ENCODE measurements around the gene ATP5PO. TPM values are rescaled to one million over a fixed set of nuclear protein-coding genes. Genes with fewer than 3 reads are reported as not detected.
"Not testable (repeated sequence)": the region's sequence is repeated elsewhere in the genome, so short reads cannot be mapped to it uniquely, and the experiment has no call there.

ATP5PO gene
- total RNA-seq, 1 donor from 2014 or later = 203 TPM

- intact Hi-C loops (cut with micrococcal nuclease) = loop anchor here (10.0 kb wide), 1 partner anchor 252 kb away; no protein-coding TSS in a partner anchor
These were observed 26.8 kb upstream of the ATP5PO start for GRCh38 chr21:33942426-33942825.

GRCh38 chr21:33940881-33941245 lies 25.3 kb upstream of the ATP5PO start:
- intact Hi-C loops (cut with micrococcal nuclease) = loop anchor here (10.0 kb wide), 1 partner anchor 254 kb away; no protein-coding TSS in a partner anchor

DNA sequence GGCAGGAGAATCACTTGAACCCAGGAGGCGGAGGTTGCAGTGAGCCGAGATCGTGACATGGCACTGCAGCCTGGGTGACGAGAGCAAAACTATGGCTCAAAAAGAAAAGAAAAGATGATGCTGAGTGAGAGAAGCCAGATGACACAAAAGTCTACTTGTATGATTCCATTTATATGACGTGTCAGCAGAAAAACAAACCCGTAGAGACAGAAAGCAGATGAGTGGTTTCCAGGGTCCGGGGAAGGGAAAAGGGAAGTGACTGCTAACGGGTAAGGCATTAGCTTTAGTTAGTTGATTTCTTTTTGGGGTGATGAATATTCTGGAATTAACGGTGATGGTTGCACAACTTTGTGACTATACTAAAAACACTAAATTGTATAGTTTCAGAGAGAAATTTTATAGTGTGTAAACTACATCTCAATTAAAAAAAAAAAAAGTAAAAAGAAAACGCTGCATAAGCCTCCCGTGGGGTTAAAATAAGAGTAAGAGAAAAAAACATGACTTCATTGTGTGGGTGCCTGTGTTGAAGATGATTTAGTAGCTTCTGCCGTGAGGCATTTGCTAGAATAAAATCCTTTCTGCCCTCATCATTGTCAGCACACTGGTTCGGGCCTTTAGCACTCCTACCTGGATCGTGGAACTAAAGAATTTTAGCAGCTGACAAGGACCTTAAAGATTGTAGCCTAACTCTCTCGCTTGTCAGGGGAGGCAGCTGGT lies 24.7 kb upstream of the ATP5PO start:
- intact Hi-C loops (cut with micrococcal nuclease) = loop anchor here (10.0 kb wide), 1 partner anchor 254 kb away; no protein-coding TSS in a partner anchor

DNA sequence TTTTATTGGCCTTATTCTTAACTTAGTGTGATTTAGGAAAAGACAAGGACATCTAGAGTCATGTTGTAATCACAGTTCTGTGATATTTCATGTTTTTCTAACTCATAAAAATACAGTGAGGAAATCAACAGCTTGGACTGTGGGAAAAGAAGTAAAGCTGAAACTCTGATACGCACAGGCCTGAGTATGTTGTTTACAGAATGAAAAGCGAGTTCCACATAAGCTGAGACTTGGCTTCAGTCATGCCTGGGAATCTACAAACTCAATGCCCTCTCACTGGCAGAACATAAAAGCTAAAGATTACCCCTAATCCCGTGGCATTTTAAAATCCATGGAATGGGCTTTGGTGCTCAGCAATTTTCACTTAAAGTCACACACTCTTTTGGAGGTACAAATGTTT lies 23.6 kb upstream of the ATP5PO start:
- intact Hi-C loops (cut with micrococcal nuclease) = loop anchor here (5.0 kb wide), 1 partner anchor 38 kb away; no protein-coding TSS in a partner anchor

DNA sequence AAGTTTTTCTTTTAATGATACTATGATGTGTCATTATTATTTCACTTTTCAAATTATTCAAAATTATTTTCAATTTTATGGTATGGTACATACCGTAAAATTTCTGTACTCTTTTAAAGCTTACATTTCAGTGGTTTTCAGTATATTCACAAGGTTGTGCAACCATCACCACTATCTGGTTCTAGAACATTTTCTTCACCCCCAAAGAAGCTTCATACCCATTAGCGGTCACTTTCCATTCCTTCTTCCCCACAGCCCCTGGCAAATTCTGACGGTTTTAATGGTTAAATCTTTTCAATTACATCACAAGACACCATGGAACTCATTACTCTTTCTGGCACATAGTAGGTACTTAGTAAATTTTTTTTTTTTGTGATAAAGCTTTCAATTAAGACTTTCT lies 22.8 kb upstream of the ATP5PO start:
- intact Hi-C loops (cut with micrococcal nuclease) = loop anchor here (5.0 kb wide), 1 partner anchor 39 kb away; no protein-coding TSS in a partner anchor

DNA sequence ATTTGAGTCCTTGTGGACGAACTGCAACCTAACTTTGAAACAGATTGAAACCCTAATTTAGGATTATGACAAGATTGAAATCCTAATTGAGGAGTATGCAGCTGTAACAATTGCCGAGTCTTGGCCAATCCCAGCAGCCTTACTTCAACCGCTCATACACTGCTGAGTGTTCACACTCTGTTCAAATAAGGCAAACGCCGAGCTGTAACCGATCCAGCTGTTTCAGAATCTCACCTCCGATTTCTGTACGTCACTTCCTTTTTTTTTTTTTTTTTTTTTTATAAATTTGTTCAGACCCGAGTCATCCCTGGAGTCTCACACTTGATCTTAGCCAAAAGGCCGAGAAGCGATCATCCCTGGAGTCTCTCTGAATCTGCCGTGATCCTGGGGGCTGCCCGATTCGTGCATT lies 22.3 kb upstream of the ATP5PO start:
- intact Hi-C loops (cut with micrococcal nuclease) = loop anchor here (5.0 kb wide), 1 partner anchor 39 kb away; no protein-coding TSS in a partner anchor

DNA sequence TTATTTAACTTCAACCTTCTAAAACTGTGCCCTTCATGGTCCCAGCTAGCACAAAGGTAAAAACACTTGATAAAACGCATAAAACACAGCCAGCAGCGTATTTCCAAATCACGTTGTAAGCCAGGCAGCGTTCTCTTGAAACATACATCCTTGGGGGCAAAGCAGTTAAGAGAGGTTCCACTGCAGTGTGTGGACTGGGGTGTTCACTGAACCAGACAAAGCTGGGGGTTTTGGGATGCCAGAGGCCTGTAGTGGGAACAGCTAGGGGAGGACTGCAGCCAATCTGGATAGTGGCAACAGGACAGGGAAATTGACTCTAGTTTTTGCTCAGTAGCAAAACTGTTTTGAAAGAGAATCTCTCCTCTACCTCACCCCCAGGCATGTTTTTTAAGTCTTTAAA lies 21.5 kb upstream of the ATP5PO start:
- intact Hi-C loops (cut with micrococcal nuclease) = loop anchor here (5.0 kb wide), 1 partner anchor 40 kb away; no protein-coding TSS in a partner anchor

- intact Hi-C loops (cut with micrococcal nuclease) = loop anchor here (5.0 kb wide), 1 partner anchor 41 kb away; no protein-coding TSS in a partner anchor
These were observed 20.9 kb upstream of the ATP5PO start for GRCh38 chr21:33936301-33937038.

DNA sequence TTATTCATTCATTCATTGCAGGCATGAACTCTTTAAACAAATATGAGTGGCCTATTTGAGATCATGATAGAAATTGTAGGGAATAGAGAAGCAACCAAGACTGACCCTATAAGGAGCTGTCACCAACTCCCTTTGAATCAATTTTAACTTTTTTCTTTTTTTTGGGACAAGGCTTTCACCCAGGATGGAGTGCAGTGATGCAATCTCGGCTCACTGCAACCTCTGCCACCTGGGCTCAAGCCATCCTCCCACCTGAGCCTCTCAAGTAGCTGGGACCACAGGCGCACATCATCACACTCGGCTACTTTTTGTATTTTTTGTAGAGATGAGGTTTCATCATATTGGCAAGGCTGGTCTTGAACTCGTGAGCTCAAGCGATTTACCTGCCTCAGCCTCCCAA lies 17.1 kb upstream of the ATP5PO start:
- intact Hi-C loops (cut with micrococcal nuclease) = no loop called here

GRCh38 chr21:33931799-33932390 lies 16.3 kb upstream of the ATP5PO start:
- intact Hi-C loops (cut with micrococcal nuclease) = loop anchor here (1.0 kb wide), 1 partner anchor 16 kb away; no protein-coding TSS in a partner anchor

DNA sequence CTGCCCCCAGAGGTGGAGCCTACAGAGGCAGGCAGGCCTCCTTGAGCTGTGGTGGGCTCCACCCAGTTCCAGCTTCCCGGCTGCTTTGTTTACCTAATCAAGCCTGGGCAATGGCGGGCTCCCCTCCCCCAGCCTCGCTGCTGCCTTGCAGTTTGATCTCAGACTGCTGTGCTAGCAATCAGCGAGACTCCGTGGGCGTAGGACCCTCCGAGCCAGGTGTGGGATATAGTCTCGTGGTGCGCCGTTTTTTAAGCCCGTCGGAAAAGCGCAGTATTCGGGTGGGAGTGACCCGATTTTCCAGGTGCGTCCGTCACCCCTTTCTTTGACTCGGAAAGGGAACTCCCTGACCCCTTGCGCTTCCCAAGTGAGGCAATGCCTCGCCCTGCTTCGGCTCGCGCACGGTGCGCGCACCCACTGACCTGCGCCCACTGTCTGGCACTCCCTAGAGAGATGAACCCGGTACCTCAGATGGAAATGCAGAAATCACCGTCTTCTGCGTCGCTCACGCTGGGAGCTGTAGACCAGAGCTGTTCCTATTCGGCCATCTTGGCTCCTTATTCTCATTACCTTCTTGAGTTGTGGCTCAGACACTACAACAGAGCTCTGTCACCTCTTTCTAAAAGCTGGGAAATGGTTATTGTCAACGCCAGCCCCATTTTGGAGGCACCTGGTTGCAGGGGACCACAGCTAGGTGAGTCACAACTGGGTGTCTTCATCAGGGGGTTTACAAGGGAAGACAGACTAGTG lies 15.6 kb upstream of the ATP5PO start:
- intact Hi-C loops (cut with micrococcal nuclease) = loop anchor here (1.0 kb wide), 1 partner anchor 17 kb away; no protein-coding TSS in a partner anchor

DNA sequence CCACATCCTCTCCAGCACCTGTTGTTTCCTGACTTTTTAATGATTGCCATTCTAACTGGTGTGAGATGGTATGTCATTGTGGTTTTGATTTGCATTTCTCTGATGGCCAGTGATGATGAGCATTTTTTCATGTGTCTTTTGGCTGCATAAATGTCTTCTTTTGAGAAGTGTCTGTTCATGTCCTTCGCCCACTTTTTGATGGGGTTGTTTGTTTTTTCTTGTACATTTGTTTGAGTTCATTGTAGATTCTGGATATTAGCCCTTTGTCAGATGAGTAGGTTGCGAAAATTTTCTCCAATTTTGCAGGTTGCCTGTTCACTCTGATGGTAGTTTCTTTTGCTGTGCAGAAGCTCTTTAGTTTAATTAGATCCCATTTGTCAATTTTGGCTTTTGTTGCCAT lies 10.6 kb upstream of the ATP5PO start:
- intact Hi-C loops (cut with micrococcal nuclease) = not testable (repeated sequence)

DNA sequence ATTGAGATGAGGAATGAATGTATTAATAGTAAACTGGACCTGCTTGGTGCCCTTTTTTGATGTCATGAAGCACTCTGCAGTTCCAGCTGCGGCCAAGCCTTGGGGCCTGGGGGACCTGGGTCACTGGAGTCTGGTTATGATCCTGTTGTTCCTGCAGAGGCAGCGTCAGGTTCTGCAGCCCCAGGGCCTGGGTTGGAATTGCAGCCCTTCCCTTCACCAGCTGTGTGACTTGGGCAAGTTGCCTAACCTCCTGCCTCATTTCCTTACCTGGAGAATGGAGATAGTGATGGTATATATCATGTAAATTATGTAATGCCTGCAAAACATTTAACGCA lies 9.1 kb upstream of the ATP5PO start:
- intact Hi-C loops (cut with micrococcal nuclease) = loop anchor here (1.0 kb wide), 4 partner anchors 74 to 424 kb away; no protein-coding TSS in a partner anchor

DNA sequence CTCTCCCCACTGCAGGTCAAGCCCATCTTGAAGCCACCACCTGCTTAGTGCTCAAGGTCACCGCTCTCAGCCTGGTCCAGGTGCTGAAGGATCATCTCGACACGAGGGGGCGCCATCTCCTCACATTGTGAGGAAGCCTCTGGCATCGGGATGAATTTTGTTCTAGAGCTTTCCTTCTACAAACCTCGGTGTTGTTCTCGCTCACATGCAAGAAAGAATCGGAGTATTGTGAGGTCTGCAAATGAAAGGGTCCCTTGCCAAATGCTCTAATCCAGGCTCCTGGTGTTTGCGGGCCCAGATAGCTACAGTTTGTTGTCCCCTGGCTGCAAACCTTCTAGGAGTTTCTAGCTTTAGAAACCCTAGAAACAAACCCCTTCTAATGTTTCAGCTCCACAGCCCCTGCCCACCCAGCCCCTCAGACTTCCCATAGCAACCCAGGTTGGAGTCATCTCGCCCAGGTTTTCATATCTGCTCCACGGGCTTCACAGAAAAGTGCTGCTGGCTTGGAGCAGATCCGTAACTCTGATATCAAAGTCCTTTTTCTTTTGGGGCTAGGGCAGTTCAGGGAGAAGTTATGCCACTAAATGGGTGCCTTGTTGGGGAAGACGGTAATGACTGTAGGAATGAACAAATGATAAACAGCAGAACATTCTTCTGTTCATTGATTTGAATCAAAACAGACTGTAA lies 8.6 kb upstream of the ATP5PO start:
- intact Hi-C loops (cut with micrococcal nuclease) = loop anchor here (1.0 kb wide), 4 partner anchors 74 to 424 kb away; no protein-coding TSS in a partner anchor

GRCh38 chr21:33917421-33917820 lies 1.8 kb upstream of the ATP5PO start:
- intact Hi-C loops (cut with micrococcal nuclease) = loop anchor here (5.0 kb wide), 1 partner anchor 280 kb away; no protein-coding TSS in a partner anchor

DNA sequence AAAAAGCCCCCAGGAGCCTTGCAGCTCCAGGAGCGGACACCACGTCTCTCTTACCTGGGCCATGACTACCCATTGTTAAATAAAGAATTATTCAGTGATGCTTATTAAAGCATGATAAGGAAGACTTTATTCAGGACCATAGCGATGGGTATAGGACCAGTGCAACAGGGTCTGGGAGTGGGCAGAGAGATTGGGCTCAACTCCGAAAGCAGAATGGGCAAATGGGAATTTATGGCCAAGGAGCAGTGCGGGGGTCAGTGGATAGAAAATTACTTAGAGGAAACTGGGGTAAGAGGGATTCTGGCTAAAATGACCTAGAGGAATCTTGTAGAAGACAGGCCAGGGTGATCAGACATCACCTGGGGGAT lies 580 bp upstream of the ATP5PO start:
- intact Hi-C loops (cut with micrococcal nuclease) = loop anchor here (5.0 kb wide), 1 partner anchor 281 kb away; no protein-coding TSS in a partner anchor

GRCh38 chr21:33914188-33914587 lies 1.4 kb downstream of the ATP5PO start:
- intact Hi-C loops (cut with micrococcal nuclease) = no loop called here

- intact Hi-C loops (cut with micrococcal nuclease) = no loop called here
These were observed 5.8 kb downstream of the ATP5PO start for GRCh38 chr21:33909756-33910155.

DNA sequence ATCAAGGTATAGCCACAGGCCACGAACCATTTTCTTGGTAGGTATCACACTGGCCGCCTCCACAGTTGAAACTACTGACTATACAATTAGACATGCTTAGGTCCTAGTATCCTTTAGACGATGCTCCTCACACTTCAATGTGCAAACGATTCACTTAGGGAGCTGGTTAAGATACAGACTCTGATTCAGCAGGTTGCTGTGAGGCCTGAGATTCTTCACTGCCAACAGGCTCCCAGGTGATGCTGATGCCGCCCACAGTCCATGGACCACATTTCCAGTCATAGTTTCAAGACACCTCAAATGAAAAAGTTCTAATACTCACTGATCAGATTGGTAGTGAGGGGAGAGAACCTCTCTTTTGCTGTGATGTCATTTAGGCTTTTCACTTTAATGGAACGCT lies 6.8 kb downstream of the ATP5PO start:
- intact Hi-C loops (cut with micrococcal nuclease) = no loop called here

DNA sequence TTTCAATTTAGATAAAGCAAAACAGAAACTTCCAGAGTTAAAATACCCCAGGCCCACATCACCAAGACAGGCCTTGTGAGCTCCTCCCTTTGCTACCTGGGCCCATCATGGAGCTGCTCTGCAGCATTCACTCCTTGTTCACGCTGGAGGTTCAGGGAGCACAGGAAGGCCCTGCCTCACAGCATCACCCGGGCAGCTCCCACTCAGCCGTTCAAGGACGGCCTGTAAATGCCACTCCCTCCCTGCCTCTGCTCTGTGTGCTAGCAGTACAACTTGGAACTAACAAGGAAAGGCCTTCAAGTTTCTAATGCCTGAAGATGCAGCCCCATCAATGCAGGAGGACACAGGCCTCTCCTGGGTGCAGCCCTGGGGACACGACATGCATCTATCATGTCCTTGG lies 11.6 kb downstream of the ATP5PO start:
- intact Hi-C loops (cut with micrococcal nuclease) = no loop called here

Data from T-helper 2 cell treated with Interferon-gamma antibody and Interleukin-4, amounts not matched to agents 100 ng/mL and 5 ng/mL, for 36 hours (primary cell).